DOHH2 (cell line): ENCODE measurements around the gene DIP2C.

Experiments used
- H3F3A ChIP-seq: fragments of 200-600 bp; sonication (generic), shearing (Covaris generic); 2 replicates; pipeline ENCODE4 v1.6.0; 2016; ENCODE audit warnings: antibody characterized with exemption, mild to moderate bottlenecking; ENCODE audit not compliant: control insufficient read depth, insufficient read depth
- H3K27ac ChIP-seq: fragments of 200-600 bp; sonication (generic); 2 replicates; pipeline ENCODE4 v1.5.1; 2014; ENCODE audit warnings: low read depth, mild to moderate bottlenecking, low read length, moderate library complexity
- H3K27me3 ChIP-seq: fragments of 200-600 bp; sonication (generic); 2 replicates; pipeline ENCODE4 v1.6.1; 2014; ENCODE audit warnings: mild to moderate bottlenecking, low read length, mixed read lengths; ENCODE audit not compliant: control insufficient read depth
- H3K36me3 ChIP-seq: fragments of 200-600 bp; sonication (generic); 2 replicates; pipeline ENCODE4 v1.6.1; 2014; ENCODE audit warnings: mild to moderate bottlenecking, low read length, moderate library complexity, mixed read lengths; ENCODE audit not compliant: control insufficient read depth
- H3K4me1 ChIP-seq: fragments of 200-600 bp; sonication (generic); 2 replicates; pipeline ENCODE4 v1.6.1; 2014; ENCODE audit warnings: mild to moderate bottlenecking, low read length, mixed read lengths; ENCODE audit not compliant: control insufficient read depth
- H3K4me2 ChIP-seq: fragments of 200-600 bp; sonication (generic); 2 replicates; pipeline ENCODE4 v1.6.0; 2014; ENCODE audit warnings: mild to moderate bottlenecking, low read length, moderate library complexity
- H3K4me3 ChIP-seq: fragments of 200-600 bp; sonication (generic); 2 replicates; pipeline ENCODE4 v1.5.1; 2014; ENCODE audit warnings: mild to moderate bottlenecking, low read length, mixed read lengths
- H3K79me2 ChIP-seq: fragments of 200-600 bp; sonication (generic); 2 replicates; pipeline ENCODE4 v1.6.1; 2014; ENCODE audit warnings: mild to moderate bottlenecking, low read length, mixed read lengths; ENCODE audit not compliant: control insufficient read depth
- H3K9me2 ChIP-seq: fragments of 200-600 bp; sonication (generic); replicated peaks from 2 replicates; pipeline ENCODE4 v1.6.1; 2014; ENCODE audit warnings: mild to moderate bottlenecking, low read length, mixed read lengths; ENCODE audit not compliant: control insufficient read depth
- H3K9me3 ChIP-seq: fragments of 200-600 bp; sonication (generic); 2 replicates; pipeline ENCODE4 v1.6.1; 2014; ENCODE audit warnings: antibody characterized with exemption, low read length, mixed read lengths; ENCODE audit not compliant: control insufficient read depth, insufficient read depth
- H4K20me1 ChIP-seq: fragments of 200-600 bp; sonication (generic); 2 replicates; pipeline ENCODE4 v1.6.0; 2014; ENCODE audit warnings: low read depth, mild to moderate bottlenecking, antibody characterized with exemption, low read length, moderate library complexity; ENCODE audit not compliant: control insufficient read depth, insufficient read depth
- EZH2phosphoT487 ChIP-seq: fragments of 200-600 bp; sonication (generic); IDR thresholded peaks from 2 replicates; pipeline ENCODE4 v1.6.1; 2017; ENCODE audit warnings: borderline replicate concordance, mild to moderate bottlenecking, antibody characterized with exemption, low read length, moderate library complexity, mixed read lengths
- TF ChIP-seq, protein P1 (sequence below): fragments of 200-600 bp; sonication (generic); IDR thresholded peaks from one replicate; pipeline ENCODE4 v1.5.1; 2014; ENCODE audit warnings: antibody characterized with exemption, mild to moderate bottlenecking, low read depth, low read length; ENCODE audit not compliant: poor library complexity, severe bottlenecking

Gene DIP2C

DNA sequence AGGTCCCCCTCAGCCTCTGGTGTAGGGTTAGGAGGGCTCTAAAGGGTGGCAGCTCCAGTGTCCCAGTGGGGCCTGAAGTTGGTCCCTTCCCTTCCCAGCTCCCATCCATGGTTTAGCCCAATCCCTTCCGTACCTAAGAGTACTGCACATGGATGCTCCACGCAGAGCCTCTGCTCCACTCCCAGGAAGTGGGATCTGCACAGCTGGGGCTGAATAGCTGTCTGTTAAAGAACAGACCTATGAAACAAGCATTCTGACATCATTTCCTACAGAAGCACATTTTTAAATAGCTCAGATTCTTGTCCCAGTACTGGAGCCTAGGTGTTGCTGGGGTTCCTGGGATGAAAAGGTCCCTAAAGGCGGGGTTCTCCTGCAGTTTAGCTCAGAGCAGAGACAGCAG is 418.3 kb downstream of the DIP2C start:
- Histone ChIP-seq H3K9me2 (no peaks in the 10 kb centered on the region), H3K9me3 (no peaks in the 10 kb centered on the region), H3K79me2 (no peaks in the 10 kb centered on the region), H3K36me3 (peaks cover 13% of the 10 kb centered on the region), H3K4me3 (no peak overlapping the region), H3K4me2 (peak overlapping the region; percentile 15; the same call in 1 of the 2 replicates), H3K27me3 (no peaks in the 10 kb centered on the region), H3K4me1 (peaks cover 50% of the 10 kb centered on the region), H4K20me1 (no peaks in the 10 kb centered on the region), H3K27ac (no peak overlapping the region), H3F3A (peaks cover 10% of the 10 kb centered on the region)
- TF ChIP-seq, protein P1, sequence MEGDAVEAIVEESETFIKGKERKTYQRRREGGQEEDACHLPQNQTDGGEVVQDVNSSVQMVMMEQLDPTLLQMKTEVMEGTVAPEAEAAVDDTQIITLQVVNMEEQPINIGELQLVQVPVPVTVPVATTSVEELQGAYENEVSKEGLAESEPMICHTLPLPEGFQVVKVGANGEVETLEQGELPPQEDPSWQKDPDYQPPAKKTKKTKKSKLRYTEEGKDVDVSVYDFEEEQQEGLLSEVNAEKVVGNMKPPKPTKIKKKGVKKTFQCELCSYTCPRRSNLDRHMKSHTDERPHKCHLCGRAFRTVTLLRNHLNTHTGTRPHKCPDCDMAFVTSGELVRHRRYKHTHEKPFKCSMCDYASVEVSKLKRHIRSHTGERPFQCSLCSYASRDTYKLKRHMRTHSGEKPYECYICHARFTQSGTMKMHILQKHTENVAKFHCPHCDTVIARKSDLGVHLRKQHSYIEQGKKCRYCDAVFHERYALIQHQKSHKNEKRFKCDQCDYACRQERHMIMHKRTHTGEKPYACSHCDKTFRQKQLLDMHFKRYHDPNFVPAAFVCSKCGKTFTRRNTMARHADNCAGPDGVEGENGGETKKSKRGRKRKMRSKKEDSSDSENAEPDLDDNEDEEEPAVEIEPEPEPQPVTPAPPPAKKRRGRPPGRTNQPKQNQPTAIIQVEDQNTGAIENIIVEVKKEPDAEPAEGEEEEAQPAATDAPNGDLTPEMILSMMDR = no peak
- TF ChIP-seq EZH2phosphoT487 = no peak

DNA sequence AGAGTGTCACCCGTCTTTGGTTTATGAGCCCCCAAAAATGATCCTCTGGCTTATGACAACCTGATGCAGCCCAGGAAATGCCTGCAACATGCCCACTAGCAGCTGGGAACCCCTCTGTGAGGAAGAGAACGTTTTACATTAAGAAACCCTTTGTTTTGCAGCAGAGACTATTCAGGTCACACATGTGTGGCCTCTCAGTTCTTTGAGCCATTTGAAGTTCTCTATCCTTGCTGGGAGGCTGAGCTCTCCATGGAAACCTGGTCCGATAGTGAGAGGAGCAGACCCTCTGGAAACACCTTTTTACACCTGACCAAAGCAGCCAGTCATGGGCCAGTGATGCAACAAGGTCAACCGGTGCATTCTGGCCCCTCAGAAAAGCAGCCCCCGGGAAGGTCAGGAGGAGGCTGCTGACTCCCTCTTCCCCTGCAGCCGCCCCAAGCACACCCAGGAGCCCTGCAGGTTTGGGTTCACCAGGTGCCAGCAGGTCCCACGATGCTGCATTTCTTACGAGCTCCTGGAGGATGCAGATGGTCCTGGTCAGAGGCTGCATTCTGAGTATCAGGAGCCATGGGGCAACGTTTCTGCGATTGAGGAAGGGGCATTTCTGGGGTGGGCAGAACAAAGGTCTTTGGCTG is 419.9 kb downstream of the DIP2C start:
- H3K79me2 ChIP-seq = no peaks in the 10 kb centered on the region
- H3K4me2 ChIP-seq = no peak overlapping the region
- H3K4me3 ChIP-seq = no peak overlapping the region
- peaks cover 58% of the 10 kb centered on the region for H3K4me1 ChIP-seq
- peaks cover 9% of the 10 kb centered on the region for H3F3A ChIP-seq
- H3K9me3 ChIP-seq = no peaks in the 10 kb centered on the region
- no peaks in the 10 kb centered on the region for H3K27me3 ChIP-seq
- no peaks in the 10 kb centered on the region for H4K20me1 ChIP-seq
- H3K36me3 ChIP-seq = no peaks in the 10 kb centered on the region; the same call in 1 of the 2 replicates
- no peaks in the 10 kb centered on the region for H3K9me2 ChIP-seq
- TF ChIP-seq, protein P1 = no peak
- TF ChIP-seq EZH2phosphoT487 = no peak
- H3K27ac ChIP-seq = no peak overlapping the region

DNA sequence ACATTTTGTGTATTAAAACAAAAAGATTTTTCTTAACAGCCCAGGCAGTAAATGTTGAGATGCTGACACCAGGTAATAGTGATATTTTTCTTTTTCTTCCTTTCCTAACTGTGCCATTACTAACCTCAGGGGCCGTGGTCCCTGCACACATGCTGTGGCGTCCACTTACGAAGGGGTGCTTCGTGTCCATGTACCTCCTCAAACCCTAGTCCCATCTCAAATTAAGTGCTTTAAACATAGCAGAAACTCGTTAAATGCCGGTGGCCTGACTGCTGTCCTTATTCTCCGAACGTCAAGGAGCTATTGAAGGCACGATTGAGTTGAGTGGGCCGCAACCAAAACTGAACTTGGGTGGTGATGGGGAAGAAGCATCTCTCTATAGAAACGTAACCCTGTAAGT is 421.8 kb downstream of the DIP2C start:
- Histone ChIP-seq H3K36me3 (peaks cover 5% of the 10 kb centered on the region), H3K9me2 (no peaks in the 10 kb centered on the region), H3F3A (peaks cover 9% of the 10 kb centered on the region), H3K27me3 (no peaks in the 10 kb centered on the region), H3K27ac (no peak overlapping the region), H4K20me1 (no peaks in the 10 kb centered on the region), H3K4me3 (no peak overlapping the region), H3K9me3 (no peaks in the 10 kb centered on the region), H3K79me2 (no peaks in the 10 kb centered on the region), H3K4me1 (peaks cover 70% of the 10 kb centered on the region), H3K4me2 (no peak overlapping the region)
- TF ChIP-seq, protein P1 = no peak
- no peak for TF ChIP-seq EZH2phosphoT487
